WTC11 (cell line): ENCODE measurements around the gene RRP12.

Experiments
- SP1 ChIP-seq: sonication (generic); formaldehyde crosslinking; conservative IDR thresholded peaks from 2 replicates; pipeline ENCODE4 v1.8.1; 2022; ENCODE audit warnings: missing genetic modification reagents
- TCF7 ChIP-seq: sonication (generic); formaldehyde crosslinking; IDR thresholded peaks from 2 replicates; pipeline ENCODE4 v1.8.0; 2022; ENCODE audit warnings: mild to moderate bottlenecking, low read depth, missing genetic modification reagents, moderate library complexity
- TEAD1 ChIP-seq: sonication (generic); formaldehyde crosslinking; IDR thresholded peaks from 2 replicates; pipeline ENCODE4 v1.8.0; 2022; ENCODE audit warnings: mild to moderate bottlenecking, missing genetic modification reagents
- ZNF121 ChIP-seq: sonication (generic); formaldehyde crosslinking; IDR thresholded peaks from 2 replicates; pipeline ENCODE4 v1.8.0; 2023; ENCODE audit warnings: missing genetic modification reagents
- ZNF396 ChIP-seq: fragments of 250-450 bp; sonication (Bioruptor Pico); IDR thresholded peaks from 2 replicates; pipeline ENCODE4 v1.8.0; 2021; ENCODE audit warnings: mild to moderate bottlenecking, moderate library complexity, borderline replicate concordance
- TF ChIP-seq, protein P1 (sequence below): sonication (generic); formaldehyde crosslinking; IDR thresholded peaks from 2 replicates; pipeline ENCODE4 v1.8.0; 2023; ENCODE audit warnings: mild to moderate bottlenecking, missing genetic modification reagents
- TF ChIP-seq, protein P2 (sequence below): fragments of 200-600 bp; IDR thresholded peaks from 2 replicates; pipeline ENCODE4 v1.8.0; 2022; ENCODE audit warnings: antibody characterized with exemption
- TF ChIP-seq, protein P3 (sequence below): sonication (generic); formaldehyde crosslinking; IDR thresholded peaks from 2 replicates; pipeline ENCODE4 v1.8.1; 2022; ENCODE audit warnings: mild to moderate bottlenecking, missing genetic modification reagents, moderate library complexity, borderline replicate concordance
- TF ChIP-seq, protein P4 (sequence below): sonication (generic); formaldehyde crosslinking; IDR thresholded peaks from 2 replicates; pipeline ENCODE4 v1.8.0; 2022; ENCODE audit warnings: mild to moderate bottlenecking, missing genetic modification reagents

DNA sequence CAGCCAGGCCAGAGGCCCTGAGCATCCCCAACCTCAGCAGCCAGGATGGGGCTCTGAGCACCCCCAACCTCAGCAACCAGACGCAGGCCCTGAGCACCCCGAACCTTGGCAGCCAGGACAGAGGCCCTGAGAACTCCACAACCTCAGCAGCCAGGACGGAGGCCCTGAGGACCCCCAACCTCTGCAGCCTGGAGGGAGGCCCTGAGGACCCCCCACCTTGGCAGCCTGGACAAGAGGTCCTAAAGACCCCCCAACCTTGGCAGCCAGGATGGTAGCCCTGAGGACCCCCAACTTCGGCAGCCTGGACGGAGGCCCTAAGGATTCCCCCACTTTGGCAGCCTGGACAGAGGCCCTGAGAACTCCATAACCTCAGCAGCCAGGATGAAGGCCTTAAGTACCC is 17.0 kb downstream of the RRP12 start:
- TF ChIP-seq, protein P1, sequence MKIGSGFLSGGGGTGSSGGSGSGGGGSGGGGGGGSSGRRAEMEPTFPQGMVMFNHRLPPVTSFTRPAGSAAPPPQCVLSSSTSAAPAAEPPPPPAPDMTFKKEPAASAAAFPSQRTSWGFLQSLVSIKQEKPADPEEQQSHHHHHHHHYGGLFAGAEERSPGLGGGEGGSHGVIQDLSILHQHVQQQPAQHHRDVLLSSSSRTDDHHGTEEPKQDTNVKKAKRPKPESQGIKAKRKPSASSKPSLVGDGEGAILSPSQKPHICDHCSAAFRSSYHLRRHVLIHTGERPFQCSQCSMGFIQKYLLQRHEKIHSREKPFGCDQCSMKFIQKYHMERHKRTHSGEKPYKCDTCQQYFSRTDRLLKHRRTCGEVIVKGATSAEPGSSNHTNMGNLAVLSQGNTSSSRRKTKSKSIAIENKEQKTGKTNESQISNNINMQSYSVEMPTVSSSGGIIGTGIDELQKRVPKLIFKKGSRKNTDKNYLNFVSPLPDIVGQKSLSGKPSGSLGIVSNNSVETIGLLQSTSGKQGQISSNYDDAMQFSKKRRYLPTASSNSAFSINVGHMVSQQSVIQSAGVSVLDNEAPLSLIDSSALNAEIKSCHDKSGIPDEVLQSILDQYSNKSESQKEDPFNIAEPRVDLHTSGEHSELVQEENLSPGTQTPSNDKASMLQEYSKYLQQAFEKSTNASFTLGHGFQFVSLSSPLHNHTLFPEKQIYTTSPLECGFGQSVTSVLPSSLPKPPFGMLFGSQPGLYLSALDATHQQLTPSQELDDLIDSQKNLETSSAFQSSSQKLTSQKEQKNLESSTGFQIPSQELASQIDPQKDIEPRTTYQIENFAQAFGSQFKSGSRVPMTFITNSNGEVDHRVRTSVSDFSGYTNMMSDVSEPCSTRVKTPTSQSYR (CRISPR knock-in tag), result no peak
- TF ChIP-seq TCF7 (no peak), SP1 (CRISPR knock-in tag) (no peak), TEAD1 (CRISPR knock-in tag) (no peak), ZNF121 (CRISPR knock-in tag) (no peak), ZNF396 (CRISPR knock-in tag) (no peak)
- TF ChIP-seq, protein P2, sequence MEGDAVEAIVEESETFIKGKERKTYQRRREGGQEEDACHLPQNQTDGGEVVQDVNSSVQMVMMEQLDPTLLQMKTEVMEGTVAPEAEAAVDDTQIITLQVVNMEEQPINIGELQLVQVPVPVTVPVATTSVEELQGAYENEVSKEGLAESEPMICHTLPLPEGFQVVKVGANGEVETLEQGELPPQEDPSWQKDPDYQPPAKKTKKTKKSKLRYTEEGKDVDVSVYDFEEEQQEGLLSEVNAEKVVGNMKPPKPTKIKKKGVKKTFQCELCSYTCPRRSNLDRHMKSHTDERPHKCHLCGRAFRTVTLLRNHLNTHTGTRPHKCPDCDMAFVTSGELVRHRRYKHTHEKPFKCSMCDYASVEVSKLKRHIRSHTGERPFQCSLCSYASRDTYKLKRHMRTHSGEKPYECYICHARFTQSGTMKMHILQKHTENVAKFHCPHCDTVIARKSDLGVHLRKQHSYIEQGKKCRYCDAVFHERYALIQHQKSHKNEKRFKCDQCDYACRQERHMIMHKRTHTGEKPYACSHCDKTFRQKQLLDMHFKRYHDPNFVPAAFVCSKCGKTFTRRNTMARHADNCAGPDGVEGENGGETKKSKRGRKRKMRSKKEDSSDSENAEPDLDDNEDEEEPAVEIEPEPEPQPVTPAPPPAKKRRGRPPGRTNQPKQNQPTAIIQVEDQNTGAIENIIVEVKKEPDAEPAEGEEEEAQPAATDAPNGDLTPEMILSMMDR, result no peak
- TF ChIP-seq, protein P3, sequence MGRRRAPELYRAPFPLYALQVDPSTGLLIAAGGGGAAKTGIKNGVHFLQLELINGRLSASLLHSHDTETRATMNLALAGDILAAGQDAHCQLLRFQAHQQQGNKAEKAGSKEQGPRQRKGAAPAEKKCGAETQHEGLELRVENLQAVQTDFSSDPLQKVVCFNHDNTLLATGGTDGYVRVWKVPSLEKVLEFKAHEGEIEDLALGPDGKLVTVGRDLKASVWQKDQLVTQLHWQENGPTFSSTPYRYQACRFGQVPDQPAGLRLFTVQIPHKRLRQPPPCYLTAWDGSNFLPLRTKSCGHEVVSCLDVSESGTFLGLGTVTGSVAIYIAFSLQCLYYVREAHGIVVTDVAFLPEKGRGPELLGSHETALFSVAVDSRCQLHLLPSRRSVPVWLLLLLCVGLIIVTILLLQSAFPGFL (CRISPR knock-in tag), result no peak
- TF ChIP-seq, protein P4, sequence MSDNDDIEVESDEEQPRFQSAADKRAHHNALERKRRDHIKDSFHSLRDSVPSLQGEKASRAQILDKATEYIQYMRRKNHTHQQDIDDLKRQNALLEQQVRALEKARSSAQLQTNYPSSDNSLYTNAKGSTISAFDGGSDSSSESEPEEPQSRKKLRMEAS (CRISPR knock-in tag), result no peak
